Left colon (tissue), 2 donors: ENCODE data around the gene CCDC90B. TPM values are rescaled to one million over a fixed set of nuclear protein-coding genes. Genes with fewer than 3 reads are reported as not detected.
"Not testable (repeated sequence)": the region's sequence is repeated elsewhere in the genome, so short reads cannot be mapped to it uniquely, and the experiment has no call there.

Experiments
- ATAC-seq: fragments of 200-7000 bp; cut with Tn5 transposase; one replicate; pipeline ENCODE4 v1.9.1; 2020; ENCODE audit warnings: mild to moderate bottlenecking, moderate library complexity
- DNase-seq, 2 donors: peaks; one replicate each; pipeline ENCODE4 v3.0.0-alpha.2; 2020
- intact Hi-C, 2 donors: fragments of 100-400 bp; cut with DNase I in 1 of 2; cut with micrococcal nuclease in 1 of 2; formaldehyde crosslinking; loops; one replicate each; pipeline versions ENCODE4 v1.11.2 to v1.14.0; 2022; cut with DNase I, micrococcal nuclease
- total RNA-seq, 2 donors: library from RNA; stranded (reverse); fragmentation: NEBNext Ultra II Directional; extraction: Animal tissue kit (Norgen Biotek cat#: 25700); gene quantifications; one replicate each; pipeline ENCODE4 v1.2.1, GENCODE V29; 2021
- donor health status: DM: no; HTN: no; CAD: no.
- donor health status: DM: yes; HTN: yes; CAD: no.

The CCDC90B gene
- total RNA-seq, 2 donors from 2014 or later = 20.0 to 26.0 TPM

DNA sequence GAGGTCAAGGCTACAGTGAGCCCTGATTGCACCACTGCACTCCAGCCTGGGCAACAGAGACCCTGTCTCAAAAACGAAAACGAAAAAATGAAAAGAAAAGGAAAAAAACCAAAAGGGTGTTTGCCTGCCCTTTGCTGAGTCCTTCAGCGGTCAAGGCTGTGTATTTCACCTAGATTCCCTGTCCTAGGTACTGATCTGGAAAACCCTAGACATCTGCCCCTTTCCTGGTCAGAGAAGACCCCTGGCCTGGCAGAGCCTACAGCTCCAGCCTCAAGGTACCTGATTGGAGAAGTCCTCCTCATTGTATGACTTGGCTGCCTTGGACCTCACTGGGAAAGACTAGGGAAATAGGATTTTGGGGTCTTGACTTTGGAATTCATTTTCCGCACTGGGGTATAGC lies 8.0 kb upstream of the CCDC90B start:
- no peak for DNase-seq
- no peak for ATAC-seq
- intact Hi-C loops = loop anchor here in 1 of 2 donors (5.0 to 10.0 kb wide), 2 partner anchors 431 to 528 kb away; no protein-coding TSS in a partner anchor

DNA sequence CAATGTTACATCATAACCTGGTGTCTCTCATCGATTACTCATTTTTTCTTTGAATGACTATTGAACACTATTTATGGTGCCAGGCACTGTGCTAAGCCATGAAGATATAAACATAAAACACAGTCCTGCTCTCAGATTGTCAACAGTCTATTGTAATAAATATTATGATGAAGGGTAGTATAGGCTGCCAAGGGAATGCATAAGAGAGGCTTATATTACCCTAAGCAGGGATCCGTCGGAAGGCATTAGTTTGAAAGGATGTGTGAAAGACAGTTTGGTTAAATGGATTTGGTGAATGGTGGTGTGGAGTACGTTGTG lies 7.2 kb upstream of the CCDC90B start:
- no peak for ATAC-seq
- intact Hi-C loops = loop anchor here in 1 of 2 donors (5.0 to 10.0 kb wide), 2 partner anchors 431 to 529 kb away; no protein-coding TSS in a partner anchor
- no peak for DNase-seq

DNA sequence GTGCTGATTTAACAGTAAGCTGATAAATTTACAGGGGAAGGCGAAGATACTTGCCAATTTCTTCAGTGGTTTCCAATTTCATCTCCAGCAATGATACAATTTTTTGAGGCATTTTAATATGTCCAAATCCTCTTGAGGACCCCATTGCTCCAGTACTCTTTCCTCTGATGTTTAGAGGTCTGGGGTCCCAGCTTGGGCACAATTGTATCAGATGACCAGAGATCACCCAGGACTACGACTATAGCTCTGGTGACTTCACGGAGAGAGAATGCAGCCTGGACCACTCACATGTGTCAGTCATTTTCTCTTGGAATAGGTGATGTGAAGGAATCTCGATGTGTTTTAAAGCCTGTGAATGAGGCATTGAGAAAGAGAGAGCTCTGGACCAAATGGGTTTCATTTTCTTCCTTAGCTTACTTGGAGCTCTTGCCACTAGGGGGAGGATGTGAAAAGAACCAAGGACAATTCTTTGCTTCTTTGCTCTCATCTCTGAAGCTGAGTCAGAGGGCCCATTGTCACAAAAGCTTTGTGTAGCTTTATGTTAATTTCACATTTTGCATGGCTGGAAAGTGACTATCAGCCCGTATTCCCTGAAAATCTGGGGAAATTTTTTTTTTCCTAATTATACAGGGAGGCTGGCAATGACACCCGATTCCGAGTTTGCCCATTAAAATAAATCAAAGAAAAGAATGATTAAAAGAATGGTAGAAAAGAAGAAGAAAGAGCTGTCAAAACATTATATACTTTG lies 6.7 kb upstream of the CCDC90B start:
- intact Hi-C loops = loop anchor here in 1 of 2 donors (5.0 to 10.0 kb wide), 2 partner anchors 432 to 529 kb away; no protein-coding TSS in a partner anchor
- no peak for DNase-seq
- ATAC-seq = peak; percentile 58

- intact Hi-C loops = no loop called here
- ATAC-seq = no peak
Measured at GRCh38 chr11:83287631-83288030, 1.5 kb upstream of the CCDC90B start.

GRCh38 chr11:83285151-83285770 lies 906 bp downstream of the CCDC90B start:
- ATAC-seq = peak; percentile 73
- intact Hi-C loops = no loop called here
- no peak for DNase-seq

More at GRCh38 chr11:83287631-83288030, 1.5 kb upstream of the CCDC90B start:
- DNase-seq = no peak

GRCh38 chr11:83284501-83285150 lies 1.5 kb downstream of the CCDC90B start:
- intact Hi-C loops = no loop called here
- no peak for ATAC-seq
- no peak for DNase-seq

GRCh38 chr11:83282084-83282716 lies 4.0 kb downstream of the CCDC90B start:
- no peak for ATAC-seq
- intact Hi-C loops = no loop called here
- no peak for DNase-seq

- ATAC-seq = no peak
- intact Hi-C loops = no loop called here
- no peak for DNase-seq
Measured at GRCh38 chr11:83280256-83280655, 5.9 kb downstream of the CCDC90B start.

GRCh38 chr11:83278351-83278750 lies 7.8 kb downstream of the CCDC90B start:
- DNase-seq = no peak
- intact Hi-C loops = no loop called here
- ATAC-seq = no peak

- DNase-seq (no peak), ATAC-seq (no peak)
- intact Hi-C loops = no loop called here
Measured at GRCh38 chr11:83275888-83276641, 10.1 kb downstream of the CCDC90B start.

GRCh38 chr11:83272627-83273026 lies 13.5 kb downstream of the CCDC90B start:
- DNase-seq (no peak), ATAC-seq (no peak)
- intact Hi-C loops = no loop called here

DNA sequence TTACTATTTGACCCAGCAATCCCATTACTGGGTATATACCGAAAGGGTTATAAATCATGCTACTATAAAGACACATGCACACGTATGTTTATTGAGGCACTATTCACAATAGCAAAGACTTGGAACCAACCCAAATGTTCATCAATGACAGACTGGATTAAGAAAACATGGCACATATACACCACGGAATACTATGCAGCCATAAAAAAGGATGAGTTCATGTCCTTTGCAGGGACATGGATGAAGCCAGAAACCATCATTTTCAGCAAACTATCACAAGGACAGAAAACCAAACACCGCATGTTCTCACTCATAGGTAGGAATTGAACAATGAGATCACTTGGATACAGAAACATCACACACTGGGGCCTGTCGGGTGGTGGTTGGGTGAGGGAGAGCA lies 14.4 kb downstream of the CCDC90B start:
- DNase-seq, intact Hi-C loops, ATAC-seq: not testable (repeated sequence)

DNA sequence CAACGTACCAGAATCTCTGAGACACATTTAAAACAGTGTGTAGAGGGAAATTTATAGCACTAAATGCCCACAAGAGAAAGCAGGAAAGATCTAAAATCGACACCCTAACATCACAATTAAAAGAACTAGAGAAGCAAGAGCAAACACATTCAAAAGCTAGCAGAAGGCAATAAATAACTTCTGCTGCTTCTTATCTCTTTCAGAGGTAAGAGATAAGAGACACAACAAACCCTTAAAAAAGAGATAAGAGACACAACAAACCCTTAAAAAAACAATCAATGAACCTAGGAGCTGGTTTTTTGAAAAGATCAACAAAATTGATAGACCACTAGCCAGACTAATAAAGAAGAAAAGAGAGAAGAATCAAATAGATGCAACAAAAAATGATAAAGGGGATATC lies 17.1 kb downstream of the CCDC90B start:
- DNase-seq, ATAC-seq, intact Hi-C loops: not testable (repeated sequence)

DNA sequence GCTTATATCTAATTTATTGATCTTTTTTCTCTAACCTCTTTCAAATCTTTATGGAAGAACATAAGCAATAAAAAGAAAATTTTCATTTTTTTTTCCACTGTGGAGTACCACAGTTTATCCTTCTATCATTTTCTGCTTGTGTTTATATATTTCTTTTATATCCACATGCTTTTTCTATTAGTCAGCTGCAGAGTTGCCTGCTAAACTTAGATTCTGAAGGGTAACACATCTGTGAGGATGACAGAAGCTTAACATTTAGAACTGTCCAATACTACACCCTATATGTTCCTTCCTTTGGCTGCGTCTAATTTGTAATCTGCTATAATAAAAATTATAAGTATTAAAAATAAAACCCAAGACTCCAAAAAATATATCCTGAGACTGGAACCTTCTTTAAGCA lies 20.8 kb downstream of the CCDC90B start:
- intact Hi-C loops = no loop called here
- DNase-seq (no peak), ATAC-seq (no peak)

DNA sequence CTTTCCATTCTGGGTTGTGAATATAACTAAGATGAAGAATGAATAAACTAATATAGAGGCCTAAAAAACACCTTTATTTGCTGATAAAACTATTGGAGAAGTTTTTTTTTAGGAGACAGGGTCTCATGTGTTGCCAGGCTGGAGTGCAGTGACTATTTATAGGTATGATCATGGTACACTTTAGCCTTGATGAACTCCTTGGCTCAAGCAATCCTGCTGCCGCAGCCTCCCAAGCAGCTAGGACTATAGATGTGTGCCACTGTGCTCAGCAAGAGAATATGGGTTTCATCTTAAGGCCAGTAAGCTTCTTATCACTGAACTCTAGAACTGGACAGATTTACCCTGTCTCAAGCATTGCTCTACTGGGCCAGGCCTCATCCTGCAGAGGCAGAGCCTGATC lies 26.6 kb downstream of the CCDC90B start:
- ATAC-seq (no peak), DNase-seq (no peak)

GRCh38 chr11:83257761-83258168 lies 28.4 kb downstream of the CCDC90B start:
- no peak for DNase-seq
- peak; percentile 58 for ATAC-seq
- intact Hi-C loops = loop anchor here in 1 of 2 donors (10.0 kb wide), 1 partner anchor 353 kb away; the partner anchor contains the start of genes DDIAS and PRCP

More for the DNA sequence above, 26.6 kb downstream of the CCDC90B start:
- intact Hi-C loops = loop anchor here in 1 of 2 donors (10.0 kb wide), 1 partner anchor 355 kb away; the partner anchor contains the start of genes DDIAS and PRCP

GRCh38 chr11:83256602-83257340 lies 29.4 kb downstream of the CCDC90B start:
- ATAC-seq (peak; percentile 78), DNase-seq (no peak)

GRCh38 chr11:83255366-83255765 lies 30.8 kb downstream of the CCDC90B start:
- no peak for ATAC-seq
- no peak for DNase-seq
- intact Hi-C loops = loop anchor here in 1 of 2 donors (10.0 kb wide), 1 partner anchor 351 kb away; the partner anchor contains the start of genes DDIAS and PRCP

More at GRCh38 chr11:83256602-83257340, 29.4 kb downstream of the CCDC90B start:
- intact Hi-C loops = loop anchor here in 1 of 2 donors (10.0 kb wide), 1 partner anchor 352 kb away; the partner anchor contains the start of genes DDIAS and PRCP
